ENCODE data around the gene RILPL2.

RILPL2 gene

DNA sequence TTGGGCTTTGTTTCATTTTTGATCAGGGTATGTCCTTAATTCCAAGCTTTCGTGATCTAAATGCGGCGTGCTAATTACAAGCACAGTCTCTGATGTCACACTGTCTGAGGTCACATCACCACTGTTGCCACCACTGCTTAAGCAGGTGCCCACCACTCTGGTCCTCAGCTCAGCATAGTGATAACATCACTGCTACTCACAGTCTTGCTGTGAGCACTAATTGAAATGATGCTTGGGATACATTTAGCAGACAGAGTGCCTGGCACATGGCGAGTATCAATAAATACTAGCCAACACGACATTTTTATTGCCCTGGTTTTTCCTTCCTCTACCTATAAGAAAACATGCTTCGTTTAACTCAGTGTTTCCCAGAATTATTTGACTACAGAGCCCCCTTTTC, 7.9 kb downstream of the RILPL2 start:
- no peak for ATAC-seq
- TF ChIP-seq TOX (CRISPR knock-in tag; IDR thresholded peaks at IDR 0.05; ENCODE audit: borderline replicate concordance) (no peak), ISL1 (CRISPR knock-in tag; IDR thresholded peaks at IDR 0.05) (no peak), GLIS3 (CRISPR knock-in tag; IDR thresholded peaks at IDR 0.05) (no peak), ZNF565 (CRISPR knock-in tag; conservative IDR thresholded peaks at IDR 0.05; ENCODE audit: low read depth) (no peak), OSR1 (CRISPR knock-in tag; IDR thresholded peaks at IDR 0.05) (no peak), PATZ1 (CRISPR knock-in tag; IDR thresholded peaks at IDR 0.05; ENCODE audit: borderline replicate concordance) (no peak), TCF4 (CRISPR knock-in tag; IDR thresholded peaks at IDR 0.05; ENCODE audit: borderline replicate concordance) (no peak), RARB (CRISPR knock-in tag; IDR thresholded peaks at IDR 0.05) (no peak), ESRRG (CRISPR knock-in tag; IDR thresholded peaks at IDR 0.05) (no peak), ARNTL (CRISPR knock-in tag; IDR thresholded peaks at IDR 0.05; ENCODE audit: borderline replicate concordance, low read depth) (no peak)
- TF ChIP-seq, protein P1, sequence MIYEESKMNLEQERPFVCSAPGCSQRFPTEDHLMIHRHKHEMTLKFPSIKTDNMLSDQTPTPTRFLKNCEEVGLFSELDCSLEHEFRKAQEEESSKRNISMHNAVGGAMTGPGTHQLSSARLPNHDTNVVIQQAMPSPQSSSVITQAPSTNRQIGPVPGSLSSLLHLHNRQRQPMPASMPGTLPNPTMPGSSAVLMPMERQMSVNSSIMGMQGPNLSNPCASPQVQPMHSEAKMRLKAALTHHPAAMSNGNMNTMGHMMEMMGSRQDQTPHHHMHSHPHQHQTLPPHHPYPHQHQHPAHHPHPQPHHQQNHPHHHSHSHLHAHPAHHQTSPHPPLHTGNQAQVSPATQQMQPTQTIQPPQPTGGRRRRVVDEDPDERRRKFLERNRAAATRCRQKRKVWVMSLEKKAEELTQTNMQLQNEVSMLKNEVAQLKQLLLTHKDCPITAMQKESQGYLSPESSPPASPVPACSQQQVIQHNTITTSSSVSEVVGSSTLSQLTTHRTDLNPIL (CRISPR knock-in tag; IDR thresholded peaks at IDR 0.05; ENCODE audit: low read depth): no peak

DNA sequence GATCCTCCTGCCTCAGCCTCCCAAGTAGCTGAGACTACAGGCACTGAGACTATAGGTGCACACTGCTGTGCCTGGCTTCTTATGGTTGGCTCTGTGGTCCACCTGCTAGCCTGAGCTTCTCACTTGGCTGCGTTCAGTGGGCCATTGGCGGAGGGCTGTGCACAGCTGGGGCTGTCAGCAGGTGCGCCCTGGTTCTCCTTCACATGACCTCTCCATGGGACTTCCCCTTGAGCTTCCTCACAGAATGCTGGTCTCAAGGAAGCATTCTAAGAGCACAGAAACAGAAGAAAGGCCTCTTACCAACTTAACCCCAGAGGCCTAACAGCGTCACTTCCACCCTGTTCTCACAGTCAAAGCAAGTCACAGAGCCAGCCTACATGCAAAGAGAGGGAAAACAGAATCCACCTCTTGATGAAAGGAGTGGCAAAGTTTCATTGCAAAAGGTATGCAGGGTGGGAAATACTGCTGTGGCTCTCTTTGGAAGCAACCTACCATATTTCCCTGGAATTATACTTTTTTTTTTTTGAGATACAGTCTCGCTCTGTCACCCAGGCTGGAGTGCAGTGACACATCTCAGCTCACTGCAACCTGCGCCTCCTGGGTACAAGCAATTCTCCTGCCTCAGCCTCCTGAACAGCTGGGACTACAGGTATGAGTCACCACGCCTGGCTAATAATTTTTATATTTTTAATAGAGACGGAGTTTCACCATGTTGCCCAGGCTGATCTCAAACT, 9.3 kb downstream of the RILPL2 start:
- no peak for ATAC-seq
- no peak for TF ChIP-seq PATZ1 (CRISPR knock-in tag; IDR thresholded peaks at IDR 0.05; ENCODE audit: borderline replicate concordance)
- TF ChIP-seq TOX (CRISPR knock-in tag; IDR thresholded peaks at IDR 0.05; ENCODE audit: borderline replicate concordance): no peak
- TF ChIP-seq CSDC2 (CRISPR knock-in tag; IDR thresholded peaks at IDR 0.05): no peak
- TF ChIP-seq, protein P1 (CRISPR knock-in tag; IDR thresholded peaks at IDR 0.05; ENCODE audit: low read depth): no peak
- no peak for TF ChIP-seq ZNF8 (CRISPR knock-in tag; IDR thresholded peaks at IDR 0.05)
- no peak for TF ChIP-seq CSRNP3 (CRISPR knock-in tag; IDR thresholded peaks at IDR 0.05)
- no peak for TF ChIP-seq TCF4 (CRISPR knock-in tag; IDR thresholded peaks at IDR 0.05; ENCODE audit: borderline replicate concordance)
- TF ChIP-seq SNAI2 (CRISPR knock-in tag; IDR thresholded peaks at IDR 0.05): no peak
- TF ChIP-seq, protein P2, sequence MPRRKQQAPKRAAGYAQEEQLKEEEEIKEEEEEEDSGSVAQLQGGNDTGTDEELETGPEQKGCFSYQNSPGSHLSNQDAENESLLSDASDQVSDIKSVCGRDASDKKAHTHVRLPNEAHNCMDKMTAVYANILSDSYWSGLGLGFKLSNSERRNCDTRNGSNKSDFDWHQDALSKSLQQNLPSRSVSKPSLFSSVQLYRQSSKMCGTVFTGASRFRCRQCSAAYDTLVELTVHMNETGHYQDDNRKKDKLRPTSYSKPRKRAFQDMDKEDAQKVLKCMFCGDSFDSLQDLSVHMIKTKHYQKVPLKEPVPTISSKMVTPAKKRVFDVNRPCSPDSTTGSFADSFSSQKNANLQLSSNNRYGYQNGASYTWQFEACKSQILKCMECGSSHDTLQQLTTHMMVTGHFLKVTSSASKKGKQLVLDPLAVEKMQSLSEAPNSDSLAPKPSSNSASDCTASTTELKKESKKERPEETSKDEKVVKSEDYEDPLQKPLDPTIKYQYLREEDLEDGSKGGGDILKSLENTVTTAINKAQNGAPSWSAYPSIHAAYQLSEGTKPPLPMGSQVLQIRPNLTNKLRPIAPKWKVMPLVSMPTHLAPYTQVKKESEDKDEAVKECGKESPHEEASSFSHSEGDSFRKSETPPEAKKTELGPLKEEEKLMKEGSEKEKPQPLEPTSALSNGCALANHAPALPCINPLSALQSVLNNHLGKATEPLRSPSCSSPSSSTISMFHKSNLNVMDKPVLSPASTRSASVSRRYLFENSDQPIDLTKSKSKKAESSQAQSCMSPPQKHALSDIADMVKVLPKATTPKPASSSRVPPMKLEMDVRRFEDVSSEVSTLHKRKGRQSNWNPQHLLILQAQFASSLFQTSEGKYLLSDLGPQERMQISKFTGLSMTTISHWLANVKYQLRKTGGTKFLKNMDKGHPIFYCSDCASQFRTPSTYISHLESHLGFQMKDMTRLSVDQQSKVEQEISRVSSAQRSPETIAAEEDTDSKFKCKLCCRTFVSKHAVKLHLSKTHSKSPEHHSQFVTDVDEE (CRISPR knock-in tag; IDR thresholded peaks at IDR 0.05): no peak
- TF ChIP-seq ZFP3 (CRISPR knock-in tag; IDR thresholded peaks at IDR 0.05): no peak

GRCh38 chr12:123421314-123421713, 15.2 kb downstream of the RILPL2 start:
- no peak for ATAC-seq
- TF ChIP-seq, protein P2 (CRISPR knock-in tag; IDR thresholded peaks at IDR 0.05): no peak
- TF ChIP-seq CSRNP3 (CRISPR knock-in tag; IDR thresholded peaks at IDR 0.05) (no peak), ZNF8 (CRISPR knock-in tag; IDR thresholded peaks at IDR 0.05) (no peak), ZC3H10 (CRISPR knock-in tag; IDR thresholded peaks at IDR 0.05) (no peak), TOX (CRISPR knock-in tag; IDR thresholded peaks at IDR 0.05; ENCODE audit: borderline replicate concordance) (no peak), GLIS3 (CRISPR knock-in tag; IDR thresholded peaks at IDR 0.05) (no peak), ESRRG (CRISPR knock-in tag; IDR thresholded peaks at IDR 0.05) (no peak), RARB (CRISPR knock-in tag; IDR thresholded peaks at IDR 0.05) (no peak), TCF4 (CRISPR knock-in tag; IDR thresholded peaks at IDR 0.05; ENCODE audit: borderline replicate concordance) (no peak), PPARA (CRISPR knock-in tag; IDR thresholded peaks at IDR 0.05; ENCODE audit: borderline replicate concordance) (no peak), OSR1 (CRISPR knock-in tag; IDR thresholded peaks at IDR 0.05) (no peak), ZFP3 (CRISPR knock-in tag; IDR thresholded peaks at IDR 0.05) (no peak)

Measured in SK-N-SH treated with all-trans-retinoic acid at 6 μM for 48 hours (cell line).